DMS53 treated with DMSO at 0.1 percent for 48 hours (cell line): ENCODE results near the gene PPP1R2C.

Source experiments
- DNase-seq: peaks from one replicate; lab custom pipeline; 2025; ENCODE audit not compliant: unreplicated experiment; lab: John Stamatoyannopoulos, UW

PPP1R2C gene

GRCh38 chrX:42778096-42778495 lies at the start of gene PPP1R2C:
TSS of gene PPP1R2C (minus strand) at chrX:42778163. CDS start at chrX:42778079, 84 bp downstream.
- no peak for DNase-seq

- peak; percentile 65 for DNase-seq
These were observed 47.2 kb upstream of the PPP1R2C start for GRCh38 chrX:42825201-42825600.

GRCh38 chrX:42824541-42824940 lies 46.6 kb upstream of the PPP1R2C start:
- DNase-seq, result no peak

- DNase-seq, result no peak
These were observed 45.5 kb upstream of the PPP1R2C start for GRCh38 chrX:42823443-42823842.

- no peak for DNase-seq
These were observed 44.0 kb upstream of the PPP1R2C start for GRCh38 chrX:42821803-42822443.

- DNase-seq, result no peak
These were observed 40.4 kb upstream of the PPP1R2C start for GRCh38 chrX:42818151-42818921.

- DNase-seq, result no peak
These were observed 31.6 kb upstream of the PPP1R2C start for GRCh38 chrX:42809569-42809968.

- no peak for DNase-seq
These were observed 29.4 kb upstream of the PPP1R2C start for GRCh38 chrX:42807393-42807792.

- DNase-seq, result no peak
These were observed 26.6 kb upstream of the PPP1R2C start for GRCh38 chrX:42804524-42804923.

GRCh38 chrX:42803320-42803719 lies 25.4 kb upstream of the PPP1R2C start:
- DNase-seq, result no peak

GRCh38 chrX:42797651-42798269 lies 19.8 kb upstream of the PPP1R2C start:
- no peak for DNase-seq

GRCh38 chrX:42783451-42783850 lies 5.5 kb upstream of the PPP1R2C start:
- DNase-seq, result no peak

- DNase-seq, result no peak
These were observed 1.8 kb downstream of the PPP1R2C start for GRCh38 chrX:42776195-42776594.

- no peak for DNase-seq
These were observed 5.1 kb downstream of the PPP1R2C start for GRCh38 chrX:42772874-42773273.

GRCh38 chrX:42771506-42772335 lies 6.2 kb downstream of the PPP1R2C start:
- DNase-seq, result no peak

- DNase-seq, result no peak
These were observed 7.4 kb downstream of the PPP1R2C start for GRCh38 chrX:42770566-42770965.

- no peak for DNase-seq
These were observed 18.1 kb downstream of the PPP1R2C start for GRCh38 chrX:42759881-42760280.

GRCh38 chrX:42755815-42756214 lies 22.1 kb downstream of the PPP1R2C start:
- no peak for DNase-seq

- DNase-seq, result no peak
These were observed 23.4 kb downstream of the PPP1R2C start for GRCh38 chrX:42754603-42755002.

GRCh38 chrX:42754115-42754514 lies 23.8 kb downstream of the PPP1R2C start:
- DNase-seq, result no peak

- DNase-seq, result no peak
These were observed 25.2 kb downstream of the PPP1R2C start for GRCh38 chrX:42752730-42753129.
